Gastrocnemius medialis (tissue), 4 donors: Measurements from ENCODE around the gene LHX6. TPM values are rescaled to one million over a fixed set of nuclear protein-coding genes. Genes with fewer than 3 reads are reported as not detected.

Source experiments
- ATAC-seq, 2 donors: fragments of 150-250 bp; one replicate each; pipeline ENCODE4 v1.9.1; 2016
- DNase-seq, 2 donors: peaks; one replicate each; pipeline ENCODE4 v3.0.0-alpha.2; 2019
- H3K27ac ChIP-seq, 4 donors: fragments of 200-600 bp; sonication (generic); 1 replicate in 1 of 4; 2 replicates in 3 of 4; pipeline ENCODE4 v1.5.1; 2016 to 2018; ENCODE audit warnings: mild to moderate bottlenecking in 2 of 4, moderate library complexity in 1 of 4
- H3K27me3 ChIP-seq, 3 donors: fragments of 200-600 bp; sonication (generic) in 2 of 3; 1 replicate in 1 of 3; 2 replicates in 2 of 3; pipeline versions ENCODE4 v1.5.1 to v1.6.0; 2016 to 2019; ENCODE audit warnings: mild to moderate bottlenecking in 1 of 3, moderate library complexity in 1 of 3
- H3K36me3 ChIP-seq, 2 donors: fragments of 200-600 bp; sonication (generic) in 1 of 2; one replicate each; pipeline ENCODE4 v1.5.1; 2017 to 2018
- H3K4me1 ChIP-seq, 2 donors: fragments of 200-600 bp; sonication (generic) in 1 of 2; one replicate each; pipeline ENCODE4 v1.5.1; 2016 to 2017; ENCODE audit warnings: mild to moderate bottlenecking in 2 of 2
- H3K4me3 ChIP-seq, 4 donors: fragments of 200-600 bp; sonication (generic) in 3 of 4; 1 replicate in 1 of 4; 2 replicates in 3 of 4; pipeline ENCODE4 v1.5.1; 2016 to 2019; ENCODE audit warnings: mild to moderate bottlenecking in 2 of 4
- H3K9me3 ChIP-seq, 3 donors: fragments of 200-600 bp; sonication (generic) in 2 of 3; 1 replicate in 1 of 3; 2 replicates in 2 of 3; pipeline ENCODE4 v1.5.1; 2016 to 2019
- CTCF ChIP-seq, 5 experiments: fragments of 450-650 bp in 3 of 5; fragments of 200-600 bp in 2 of 5; sonication (generic) in 2 of 5; IDR thresholded peaks in 4 of 5; conservative IDR thresholded peaks in 1 of 5; 1 replicate in 4 of 5; 2 replicates in 1 of 5; pipeline ENCODE4 v1.5.1; 2016 to 2019; ENCODE audit warnings: antibody characterized with exemption in 5 of 5, mild to moderate bottlenecking in 3 of 5, moderate library complexity in 3 of 5
- POLR2A ChIP-seq, 2 donors: fragments of 450-650 bp; IDR thresholded peaks; one replicate each; pipeline ENCODE4 v1.6.1; 2017; ENCODE audit warnings: antibody characterized with exemption in 2 of 2, mild to moderate bottlenecking in 2 of 2, moderate library complexity in 2 of 2
- in situ Hi-C, 4 donors: fragments of 200-750 bp; cut with MboI; loops; one replicate each; pipeline versions ENCODE4 v1.15.0 to v1.8.0; 2017; ENCODE audit warnings: low sequenced_read_pairs in 4 of 4
- intact Hi-C: fragments of 100-400 bp; cut with DNase I; formaldehyde crosslinking; loops from one replicate; pipeline ENCODE4 v1.15.1; 2023; ENCODE audit warnings: low total_unique reads
- total RNA-seq, 4 donors: library from RNA; depleted of rRNA; stranded (reverse); fragments of >200 nt; gene quantifications; one replicate each; pipeline versions ENCODE4 v1.1.0 to v1.2.3, GENCODE V29; 2016

Gene LHX6
- total RNA-seq, 4 donors from 2014 or later: 0.83 to 4.5 (median 1.7) TPM

DNA sequence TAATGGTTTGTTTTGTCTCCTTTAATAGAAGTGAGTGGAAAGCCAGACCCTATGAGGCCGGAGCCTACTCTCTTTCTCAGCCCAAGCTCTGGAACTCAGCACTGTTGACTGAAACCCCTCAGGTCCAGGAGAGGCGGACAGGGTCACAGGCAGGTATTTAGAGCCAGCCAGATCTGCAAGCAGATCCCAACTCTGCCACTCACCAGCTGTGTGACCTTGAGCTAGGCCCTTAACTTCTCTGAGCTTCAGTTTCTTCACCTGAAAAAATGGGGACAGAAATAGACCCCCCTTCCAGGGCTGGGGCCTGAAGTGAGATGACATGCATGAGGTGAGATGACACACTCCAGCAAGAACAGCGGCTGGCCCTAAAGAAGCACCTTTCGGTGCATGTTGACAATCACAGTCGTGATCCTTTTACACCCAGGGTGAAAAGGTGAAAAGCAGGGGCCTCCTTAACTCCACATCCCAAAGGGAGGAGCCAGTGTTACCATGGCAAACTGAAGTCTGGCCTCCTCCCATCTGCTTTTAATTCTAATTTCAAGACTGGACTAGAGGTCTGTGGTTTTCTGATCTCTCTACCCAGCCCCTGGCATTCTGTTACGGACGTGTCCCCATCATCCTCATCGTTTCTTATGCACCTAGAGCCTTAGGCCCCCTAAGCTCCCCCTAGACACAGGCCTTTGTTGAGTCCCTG lies 41.8 kb downstream of the LHX6 start:
- Histone ChIP-seq H3K4me1 (no peaks in the 10 kb centered on the region), H3K27ac (no peak overlapping the region), H3K9me3 (no peaks in the 10 kb centered on the region), H3K27me3 (peaks cover 0 to 15% (median 12%) of the 10 kb centered on the region in 3 donors), H3K36me3 (no peaks in the 10 kb centered on the region), H3K4me3 (no peak overlapping the region)
- ATAC-seq: no peak
- no peak for DNase-seq
- in situ Hi-C loops: no loop called here
- TF ChIP-seq CTCF (IDR thresholded peaks at IDR 0.05 in 4 of 5, conservative IDR thresholded peaks at IDR 0.05 in 1 of 5) (no peak), POLR2A (IDR thresholded peaks at IDR 0.05) (no peak)
- intact Hi-C loops: no loop called here

GRCh38 chr9:122186301-122186700 lies 42.5 kb downstream of the LHX6 start:
- Histone ChIP-seq H3K27ac (no peak overlapping the region), H3K4me1 (no peaks in the 10 kb centered on the region), H3K4me3 (no peak overlapping the region), H3K36me3 (no peaks in the 10 kb centered on the region), H3K9me3 (no peaks in the 10 kb centered on the region), H3K27me3 (peaks cover 0 to 15% (median 15%) of the 10 kb centered on the region in 3 donors)
- no peak for ATAC-seq
- intact Hi-C loops (no loop called here), in situ Hi-C loops (no loop called here)
- TF ChIP-seq POLR2A (IDR thresholded peaks at IDR 0.05) (no peak), CTCF (IDR thresholded peaks at IDR 0.05 in 4 of 5, conservative IDR thresholded peaks at IDR 0.05 in 1 of 5) (no peak)
- DNase-seq: no peak

- intact Hi-C loops (no loop called here), in situ Hi-C loops (no loop called here)
- no peak for TF ChIP-seq CTCF (IDR thresholded peaks at IDR 0.05 in 4 of 5, conservative IDR thresholded peaks at IDR 0.05 in 1 of 5)
- no peak for TF ChIP-seq POLR2A (IDR thresholded peaks at IDR 0.05)
- Histone ChIP-seq H3K9me3 (no peaks in the 10 kb centered on the region), H3K27me3 (peaks cover 0 to 15% (median 15%) of the 10 kb centered on the region in 3 donors), H3K4me3 (no peak overlapping the region), H3K27ac (no peak overlapping the region), H3K36me3 (no peaks in the 10 kb centered on the region), H3K4me1 (no peaks in the 10 kb centered on the region)
- DNase-seq (no peak), ATAC-seq (no peak)
These were observed 44.2 kb downstream of the LHX6 start for GRCh38 chr9:122184551-122184950.

- H3K27me3 ChIP-seq: peaks cover 0 to 15% (median 15%) of the 10 kb centered on the region in 3 donors
- no peaks in the 10 kb centered on the region for H3K9me3 ChIP-seq
- no peak for ATAC-seq
- no peaks in the 10 kb centered on the region for H3K36me3 ChIP-seq
- in situ Hi-C loops: no loop called here
- H3K4me1 ChIP-seq: no peaks in the 10 kb centered on the region
- H3K4me3 ChIP-seq: no peak overlapping the region
- no peak for DNase-seq
- intact Hi-C loops: no loop called here
- H3K27ac ChIP-seq: no peak overlapping the region
- TF ChIP-seq CTCF (IDR thresholded peaks at IDR 0.05 in 4 of 5, conservative IDR thresholded peaks at IDR 0.05 in 1 of 5): no peak
- no peak for TF ChIP-seq POLR2A (IDR thresholded peaks at IDR 0.05)
These were observed 45.3 kb downstream of the LHX6 start for GRCh38 chr9:122183501-122183900.

DNA sequence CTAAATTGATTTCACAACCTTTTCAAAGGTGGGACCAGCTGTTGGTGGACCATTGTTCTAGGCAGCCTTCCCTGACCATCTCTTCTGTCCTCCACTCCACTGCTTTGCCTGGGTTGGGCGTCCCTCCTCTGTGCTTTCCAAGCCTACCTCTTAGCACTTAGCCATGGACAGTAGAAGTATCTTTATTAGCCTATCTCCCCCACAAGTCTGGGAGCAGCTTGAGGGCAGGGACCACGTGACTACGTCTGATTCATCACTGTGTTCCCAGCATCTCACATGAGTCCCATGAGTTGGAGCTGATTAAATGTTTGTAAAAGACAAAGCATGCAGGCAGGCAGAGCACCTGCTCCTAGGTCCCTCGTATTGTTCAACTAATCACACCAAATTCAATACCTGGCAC lies 48.1 kb downstream of the LHX6 start:
- no peak for DNase-seq
- ATAC-seq: no peak
- H3K4me1 ChIP-seq: no peaks in the 10 kb centered on the region
- TF ChIP-seq CTCF (IDR thresholded peaks at IDR 0.05 in 4 of 5, conservative IDR thresholded peaks at IDR 0.05 in 1 of 5) (no peak), POLR2A (IDR thresholded peaks at IDR 0.05) (no peak)
- no peaks in the 10 kb centered on the region for H3K9me3 ChIP-seq
- H3K4me3 ChIP-seq: no peak overlapping the region
- in situ Hi-C loops (no loop called here), intact Hi-C loops (no loop called here)
- peaks cover 0 to 18% (median 15%) of the 10 kb centered on the region in 3 donors for H3K27me3 ChIP-seq
- no peaks in the 10 kb centered on the region for H3K36me3 ChIP-seq
- no peak overlapping the region for H3K27ac ChIP-seq
